COLO668 (cell line): ENCODE data around the gene ANKRD33B.
A peak's percentile ranks its signal among the peaks of the same experiment; 100 is the strongest.
"Not testable (repeated sequence)": the region's sequence is repeated elsewhere in the genome, so short reads cannot be mapped to it uniquely, and the experiment has no call there.

ENCODE experiments used
- DNase-seq: peaks from one replicate; lab custom pipeline; 2025; ENCODE audit not compliant: unreplicated experiment; lab: John Stamatoyannopoulos, UW

ANKRD33B gene

GRCh38 chr5:10536931-10537579 lies 26.8 kb upstream of the ANKRD33B start:
- DNase-seq, result no peak

GRCh38 chr5:10537624-10538023 lies 26.2 kb upstream of the ANKRD33B start:
- DNase-seq, result no peak

GRCh38 chr5:10538103-10538788 lies 25.6 kb upstream of the ANKRD33B start:
- DNase-seq, result no peak

GRCh38 chr5:10538789-10539686 lies 24.8 kb upstream of the ANKRD33B start:
- DNase-seq, result no peak

GRCh38 chr5:10539687-10539998 lies 24.2 kb upstream of the ANKRD33B start:
- DNase-seq, result no peak

- DNase-seq, result no peak
These were observed 23.8 kb upstream of the ANKRD33B start for GRCh38 chr5:10540036-10540544.

- DNase-seq, result no peak
These were observed 22.8 kb upstream of the ANKRD33B start for GRCh38 chr5:10540951-10541646.

- DNase-seq, result no peak
These were observed 21.8 kb upstream of the ANKRD33B start for GRCh38 chr5:10542055-10542550.

GRCh38 chr5:10543585-10544040 lies 20.3 kb upstream of the ANKRD33B start:
- no peak for DNase-seq

GRCh38 chr5:10545084-10545483 lies 18.8 kb upstream of the ANKRD33B start:
- no peak for DNase-seq

- no peak for DNase-seq
These were observed 17.7 kb upstream of the ANKRD33B start for GRCh38 chr5:10546186-10546585.

GRCh38 chr5:10548418-10549122 lies 15.3 kb upstream of the ANKRD33B start:
- DNase-seq, result no peak

- not testable (repeated sequence) for DNase-seq
These were observed 14.8 kb upstream of the ANKRD33B start for GRCh38 chr5:10549123-10549514.

- no peak for DNase-seq
These were observed 13.5 kb upstream of the ANKRD33B start for GRCh38 chr5:10550222-10550995.

GRCh38 chr5:10551782-10552138 lies 12.1 kb upstream of the ANKRD33B start:
- no peak for DNase-seq

GRCh38 chr5:10552183-10553143 lies 11.4 kb upstream of the ANKRD33B start:
- DNase-seq, result no peak

- no peak for DNase-seq
These were observed 10.4 kb upstream of the ANKRD33B start for GRCh38 chr5:10553476-10553875.

- peak; percentile 88 for DNase-seq
These were observed 8.6 kb upstream of the ANKRD33B start for GRCh38 chr5:10555277-10555684.
